GM10248 (cell line): ENCODE data around the gene KIF4A.
"Not testable (repeated sequence)": the region's sequence is repeated elsewhere in the genome, so short reads cannot be mapped to it uniquely, and the experiment has no call there.

Experiments
- CTCF ChIA-PET: fragments of 300-600 bp; sonication (Branson Sonifier 250); formaldehyde crosslinking; extraction: SDS; loops from one replicate; lab custom pipeline; 2021; ENCODE audit warnings: antibody characterized with exemption; lab: Yijun Ruan, JAX
- POLR2A ChIA-PET: fragments of 350-650 bp; sonication (Branson Sonifier 250); formaldehyde crosslinking; extraction: SDS; loops from one replicate; lab custom pipeline; 2020; ENCODE audit warnings: antibody characterized with exemption; lab: Yijun Ruan, JAX
- DNase-seq: peaks from one replicate; pipeline ENCODE4 v3.0.0; 2012; ENCODE audit errors: extremely low spot score
- CTCF ChIP-seq: IDR thresholded peaks from 2 replicates; pipeline ENCODE4 v1.5.1; 2012; ENCODE audit warnings: mild to moderate bottlenecking, low read depth; ENCODE audit errors: extremely low read depth, missing control alignments, control extremely low read depth

Gene KIF4A

GRCh38 chrX:70360366-70360765 is 70.5 kb downstream of the KIF4A start:
- CTCF ChIA-PET = no interaction called here
- POLR2A ChIA-PET = no interaction called here
- no peak for TF ChIP-seq CTCF
- DNase-seq = no peak

GRCh38 chrX:70368731-70369130 is 78.8 kb downstream of the KIF4A start:
- CTCF ChIA-PET = not testable (repeated sequence)

GRCh38 chrX:70386235-70386634 is 96.3 kb downstream of the KIF4A start:
- CTCF ChIA-PET = no interaction called here
- POLR2A ChIA-PET = no interaction called here
- no peak for TF ChIP-seq CTCF
- DNase-seq = no peak

More at GRCh38 chrX:70368731-70369130, 78.8 kb downstream of the KIF4A start:
- POLR2A ChIA-PET, DNase-seq: not testable (repeated sequence)

- POLR2A ChIA-PET = no interaction called here
- DNase-seq = no peak
- TF ChIP-seq CTCF = no peak
Observed at GRCh38 chrX:70398899-70399298, 109.0 kb downstream of the KIF4A start.

GRCh38 chrX:70400181-70400580 is 110.3 kb downstream of the KIF4A start:
- CTCF ChIA-PET, POLR2A ChIA-PET, DNase-seq: not testable (repeated sequence)

More at GRCh38 chrX:70398899-70399298, 109.0 kb downstream of the KIF4A start:
- CTCF ChIA-PET = no interaction called here

- CTCF ChIA-PET = no interaction called here
- DNase-seq = no peak
- TF ChIP-seq CTCF = no peak
- POLR2A ChIA-PET = no interaction called here
Observed at GRCh38 chrX:70402721-70403120, 112.8 kb downstream of the KIF4A start.

GRCh38 chrX:70405003-70405402 is 115.1 kb downstream of the KIF4A start:
- DNase-seq = no peak
- no peak for TF ChIP-seq CTCF
- CTCF ChIA-PET = interaction anchor here (1.3 kb wide), 2 partner anchors 9 to 13 kb away, joined by 4 to 5 read pairs; no protein-coding TSS in a partner anchor
- POLR2A ChIA-PET = no interaction called here

GRCh38 chrX:70410921-70411320 is 121.0 kb downstream of the KIF4A start:
- no peak for TF ChIP-seq CTCF
- ChIA-PET CTCF (no interaction called here), POLR2A (no interaction called here)
- DNase-seq = no peak
